K562 (cell line): ENCODE data around the gene CDKL4.

ENCODE experiments used
- CEBPB ChIP-seq: fragments of 450-650 bp; IDR thresholded peaks from 2 replicates; pipeline ENCODE4 v1.6.1; 2016; ENCODE audit warnings: missing genetic modification characterization, missing compliant biosample characterization
- PBX2 ChIP-seq, 2 experiments: IDR thresholded peaks in 1 of 2; conservative IDR thresholded peaks in 1 of 2; 2 replicates each; pipeline ENCODE4 v1.6.1; 2016; ENCODE audit warnings: low read depth in 2 of 2, mild to moderate bottlenecking in 1 of 2, missing compliant biosample characterization in 1 of 2, missing genetic modification characterization in 1 of 2, moderate library complexity in 1 of 2
- PHTF2 ChIP-seq: fragments of 250-450 bp; sonication (Bioruptor Pico); IDR thresholded peaks from 2 replicates; pipeline ENCODE4 v1.5.0; 2021; ENCODE audit warnings: mild to moderate bottlenecking
- POLR2A ChIP-seq: fragments of 450-650 bp; conservative IDR thresholded peaks from 2 replicates; pipeline ENCODE4 v1.6.1; 2016
- SP1 ChIP-seq: sonication (generic); formaldehyde crosslinking; IDR thresholded peaks from 2 replicates; pipeline ENCODE4 v1.8.1; 2022; ENCODE audit warnings: mild to moderate bottlenecking, missing genetic modification reagents
- ZNF143 ChIP-seq: sonication (generic); formaldehyde crosslinking; IDR thresholded peaks from 2 replicates; pipeline ENCODE4 v1.9.0; 2022; ENCODE audit warnings: mild to moderate bottlenecking, missing genetic modification reagents

DNA sequence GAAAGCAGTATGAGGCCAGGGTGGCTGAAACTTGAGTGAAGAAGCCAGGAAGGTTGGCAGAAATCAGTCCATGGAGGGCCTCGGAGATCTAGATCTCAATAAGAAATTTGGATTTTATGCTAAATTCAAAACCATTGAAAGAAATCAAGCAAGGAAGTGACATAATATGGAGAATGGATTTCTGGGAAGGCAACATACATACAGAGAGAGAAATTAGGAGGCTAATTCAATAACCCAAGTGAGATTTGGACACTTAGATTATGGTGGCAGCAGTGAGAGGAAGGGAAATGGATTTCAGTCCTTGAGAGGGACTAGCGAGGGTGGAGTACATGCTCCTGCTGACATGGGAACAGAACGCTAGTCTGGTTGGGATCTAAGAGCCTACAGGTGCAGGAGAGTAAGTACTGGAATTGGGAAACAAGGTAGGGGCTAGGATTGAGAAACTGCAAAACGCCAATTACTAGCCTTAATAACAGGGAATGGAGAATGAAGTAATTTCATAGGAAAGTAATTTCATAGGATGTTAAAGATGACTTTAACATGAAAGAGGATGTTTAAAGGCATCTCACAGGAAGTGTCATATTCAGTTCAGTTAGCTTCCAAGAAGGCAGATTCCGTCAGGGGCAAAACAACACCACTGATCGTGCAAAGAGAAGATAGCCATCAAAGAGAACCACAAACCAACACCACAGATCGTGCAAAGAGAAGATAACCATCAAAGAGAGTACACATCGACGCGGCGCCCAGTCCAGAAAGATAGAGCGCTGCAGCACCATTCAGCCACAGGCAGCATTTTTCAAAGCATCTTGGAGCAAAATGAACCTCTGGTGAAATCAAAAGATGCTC is 27.2 kb downstream of the CDKL4 start:
- no peak for TF ChIP-seq SP1
- TF ChIP-seq ZNF143 (CRISPR knock-in tag), result no peak
- TF ChIP-seq CEBPB (tag), result no peak
- no peak for TF ChIP-seq POLR2A
- no peak for TF ChIP-seq PBX2 (CRISPR knock-in tag; IDR thresholded peaks at IDR 0.05; ENCODE audit: low read depth)
- TF ChIP-seq PBX2 (tag; conservative IDR thresholded peaks at IDR 0.05; ENCODE audit: low read depth), result no peak
- TF ChIP-seq PHTF2 (CRISPR knock-in tag), result no peak
